Liver (tissue), 9 donors: ENCODE data around the gene CUBN. TPM values are rescaled to one million over a fixed set of nuclear protein-coding genes. Genes with fewer than 3 reads are reported as not detected.

Source experiments
- DNase-seq: peaks from one replicate; pipeline ENCODE4 v3.0.0-alpha.2; 2017; ENCODE audit warnings: low spot score
- H3K27ac ChIP-seq, 2 donors: one replicate each; pipeline ENCODE4 v1.7.0; 2013; ENCODE audit warnings: inconsistent platforms in 2 of 2, low read length in 2 of 2, control low read depth in 1 of 2, low read depth in 1 of 2, mild to moderate bottlenecking in 1 of 2
- H3K27me3 ChIP-seq, 4 donors: one replicate each; pipeline versions ENCODE4 v1.6.1 to v1.7.0; 2013; ENCODE audit warnings: low read length in 3 of 4, inconsistent platforms in 1 of 4, mild to moderate bottlenecking in 1 of 4, moderate library complexity in 1 of 4; ENCODE audit not compliant: control insufficient read depth in 4 of 4, insufficient read depth in 4 of 4
- H3K36me3 ChIP-seq, 4 donors: one replicate each; pipeline versions ENCODE4 v1.6.1 to v1.7.0; 2013; ENCODE audit warnings: low read length in 3 of 4, mild to moderate bottlenecking in 3 of 4, low read depth in 1 of 4, moderate library complexity in 1 of 4; ENCODE audit not compliant: control insufficient read depth in 4 of 4, insufficient read depth in 3 of 4
- H3K4me1 ChIP-seq, 4 donors: one replicate each; pipeline versions ENCODE4 v1.6.1 to v1.7.0; 2013; ENCODE audit warnings: low read length in 3 of 4, mild to moderate bottlenecking in 3 of 4, moderate library complexity in 1 of 4; ENCODE audit not compliant: control insufficient read depth in 4 of 4, insufficient read depth in 4 of 4
- H3K4me3 ChIP-seq, 3 donors: one replicate each; pipeline versions ENCODE4 v1.6.1 to v1.7.0; 2013; ENCODE audit warnings: low read length in 3 of 3, control low read depth in 1 of 3, low read depth in 1 of 3, mild to moderate bottlenecking in 1 of 3
- H3K9ac ChIP-seq, 2 donors: one replicate each; pipeline ENCODE4 v1.7.0; 2013; ENCODE audit warnings: low read length in 2 of 2, mild to moderate bottlenecking in 2 of 2, moderate library complexity in 2 of 2, control low read depth in 1 of 2, low read depth in 1 of 2
- H3K9me3 ChIP-seq, 4 donors: one replicate each; pipeline versions ENCODE4 v1.6.1 to v1.7.0; 2013; ENCODE audit warnings: low read length in 3 of 4; ENCODE audit not compliant: control insufficient read depth in 4 of 4
- EGR1 ChIP-seq, 2 donors: IDR thresholded peaks; 2 replicates each; pipeline ENCODE4 v1.6.1; 2016 to 2018; ENCODE audit warnings: antibody characterized with exemption in 2 of 2, low read depth in 2 of 2
- FOXA1 ChIP-seq: IDR thresholded peaks from 2 replicates; pipeline ENCODE4 v1.6.1; 2016; ENCODE audit warnings: antibody characterized with exemption
- FOXA2 ChIP-seq: IDR thresholded peaks from 2 replicates; pipeline ENCODE4 v1.6.1; 2016; ENCODE audit warnings: antibody characterized with exemption
- GABPA ChIP-seq, 2 donors: IDR thresholded peaks in 1 of 2; conservative IDR thresholded peaks in 1 of 2; 2 replicates each; pipeline ENCODE4 v1.6.1; 2016; ENCODE audit warnings: antibody characterized with exemption in 2 of 2, mild to moderate bottlenecking in 1 of 2, moderate library complexity in 1 of 2
- HNF4A ChIP-seq, 2 donors: conservative IDR thresholded peaks; 2 replicates each; pipeline ENCODE4 v1.6.1; 2016; ENCODE audit warnings: antibody characterized with exemption in 2 of 2, mild to moderate bottlenecking in 2 of 2
- HNF4G ChIP-seq: IDR thresholded peaks from 2 replicates; pipeline ENCODE4 v1.6.1; 2016; ENCODE audit warnings: antibody characterized with exemption
- JUND ChIP-seq, 2 donors: IDR thresholded peaks; 2 replicates each; pipeline ENCODE4 v1.6.1; 2016; ENCODE audit warnings: antibody characterized with exemption in 2 of 2
- NR2F2 ChIP-seq: IDR thresholded peaks from 2 replicates; pipeline ENCODE4 v1.6.1; 2016; ENCODE audit warnings: antibody characterized with exemption
- RAD21 ChIP-seq, 2 donors: IDR thresholded peaks; 2 replicates each; pipeline ENCODE4 v1.6.1; 2016; ENCODE audit warnings: antibody characterized with exemption in 2 of 2, mild to moderate bottlenecking in 2 of 2
- RXRA ChIP-seq, 2 donors: IDR thresholded peaks; 2 replicates each; pipeline ENCODE4 v1.6.1; 2017 to 2018; ENCODE audit warnings: antibody characterized with exemption in 2 of 2, mild to moderate bottlenecking in 1 of 2
- SP1 ChIP-seq: IDR thresholded peaks from 2 replicates; pipeline ENCODE4 v1.6.1; 2018; ENCODE audit warnings: antibody characterized with exemption, mild to moderate bottlenecking
- TAF1 ChIP-seq: conservative IDR thresholded peaks from 2 replicates; pipeline ENCODE4 v1.6.1; 2016; ENCODE audit warnings: antibody characterized with exemption, mild to moderate bottlenecking
- YY1 ChIP-seq: IDR thresholded peaks from 2 replicates; pipeline ENCODE4 v1.6.1; 2016; ENCODE audit warnings: antibody characterized with exemption, mild to moderate bottlenecking
- WGBS: extraction: QIAGEN DNeasy Blood & Tissue Kit; methylation state at CpG from one replicate; pipeline ENCODE4 v1.1.7; 2013; 5-methylcytosine and 5-hydroxymethylcytosine counted together
- polyA plus RNA-seq, 2 donors: library from polyadenylated mRNA; stranded (reverse) in 1 of 2; unstranded in 1 of 2; fragments of 200-250 nt in 1 of 2; fragments of >200 nt in 1 of 2; fragmentation: Nextera tagmentation in 1 of 2; extraction: Ambion mirVana in 1 of 2; gene quantifications; one replicate each; pipeline versions ENCODE4 v1.2.1 to v1.2.3, GENCODE V29; 2013 to 2015
- total RNA-seq, 2 donors: library from RNA; depleted of rRNA; stranded (reverse); fragments of >200 nt; gene quantifications; one replicate each; pipeline ENCODE4 v1.2.3, GENCODE V29; 2014
- TF ChIP-seq, protein P1 (sequence below): IDR thresholded peaks from 2 replicates; pipeline ENCODE4 v1.6.1; 2016; ENCODE audit warnings: antibody characterized with exemption
- TF ChIP-seq, protein P2 (sequence below): IDR thresholded peaks from 2 replicates; pipeline ENCODE4 v1.6.1; 2016; ENCODE audit warnings: antibody characterized with exemption, mild to moderate bottlenecking
- TF ChIP-seq, protein P3 (sequence below): IDR thresholded peaks from 2 replicates; pipeline ENCODE4 v1.6.1; 2016; ENCODE audit warnings: antibody characterized with exemption
- TF ChIP-seq, protein P4 (sequence below): fragments of 150-350 bp; IDR thresholded peaks from 2 replicates; pipeline ENCODE4 v1.5.1; 2017; ENCODE audit warnings: improper control_type of control experiment, low read depth, low read length; ENCODE audit not compliant: missing input control
- TF ChIP-seq, protein P5 (sequence below): IDR thresholded peaks from 2 replicates; pipeline ENCODE4 v1.6.1; 2016; ENCODE audit warnings: antibody characterized with exemption
- donor health status: healthy.
- donor health status: healthy.
- donor health status: healthy.
- donor health status: healthy.
- donor health status: healthy.

Gene CUBN
- total and polyA plus RNA-seq, 4 donors: 0.01 to 0.67 (median 0.30) TPM

DNA sequence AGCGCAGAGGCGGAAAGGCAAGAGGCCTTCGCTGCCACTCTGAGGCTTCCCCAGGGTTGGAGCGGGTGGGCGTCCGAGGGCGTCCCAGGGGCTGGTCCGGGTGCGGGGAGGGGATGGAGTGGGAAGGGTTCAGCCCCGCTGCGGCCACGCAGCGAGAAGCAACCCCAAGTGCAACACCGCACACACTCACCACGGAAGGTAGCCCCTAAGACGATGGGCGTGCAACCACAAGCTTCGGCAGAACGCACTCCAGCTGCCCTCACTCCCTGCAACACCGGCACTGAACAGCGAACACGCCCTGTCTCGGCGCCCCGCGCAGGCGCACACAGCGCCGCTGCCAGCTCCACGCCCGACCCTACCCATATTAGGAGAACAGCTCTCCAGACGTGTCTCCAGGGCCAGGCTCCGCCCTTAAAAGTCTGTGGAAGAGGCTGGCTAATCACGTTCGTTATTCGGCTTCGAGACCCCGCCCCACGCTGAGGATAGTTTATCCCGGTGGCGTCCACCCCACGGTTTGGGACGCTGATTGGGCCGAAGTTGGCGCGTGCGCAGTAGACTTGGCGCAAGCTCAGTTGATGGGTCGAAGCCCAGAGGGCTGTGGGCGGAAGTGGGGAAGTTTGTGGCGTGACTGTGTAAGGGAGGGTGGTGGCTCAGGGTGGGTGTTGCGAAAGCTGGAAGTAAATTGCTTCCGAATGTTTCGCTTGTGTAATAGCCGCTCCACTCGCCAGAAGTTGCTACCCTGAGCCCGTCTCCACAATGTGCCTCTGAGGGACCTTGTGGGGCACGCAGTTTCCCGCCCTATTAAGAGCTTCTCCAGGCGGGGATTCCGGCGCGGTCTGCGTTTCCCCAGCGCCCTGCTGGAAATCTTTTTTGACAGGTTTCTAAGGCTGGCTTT lies 312.2 kb downstream of the CUBN start, which contains the start of gene RSU1:
RSU1 (minus strand) TSS at position 300 of the 895 bp plus-strand sequence. CDS start 343 bp downstream, outside the sequence.
- peak; percentile 99 for DNase-seq
- Histone ChIP-seq H3K27me3 (no peaks in the 10 kb centered on the region), H3K9me3 (peaks cover 0 to 5% (median under 1%) of the 10 kb centered on the region in 4 donors), H3K9ac (peak within 1 kb of the TSS; percentile 63 to 73), H3K4me1 (peaks cover 2 to 15% (median 7%) of the 10 kb centered on the region in 4 donors), H3K36me3 (no peaks in the 10 kb centered on the region), H3K27ac (peak within 1 kb of the TSS; percentile 84 to 89), H3K4me3 (peak within 1 kb of the TSS; percentile 79 to 91 (median 88))
- WGBS: under 1% methylated on average over 65 of the region's 65 CpGs
- TF ChIP-seq, protein P1, sequence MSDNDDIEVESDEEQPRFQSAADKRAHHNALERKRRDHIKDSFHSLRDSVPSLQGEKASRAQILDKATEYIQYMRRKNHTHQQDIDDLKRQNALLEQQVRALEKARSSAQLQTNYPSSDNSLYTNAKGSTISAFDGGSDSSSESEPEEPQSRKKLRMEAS: peak; percentile 91
- TF ChIP-seq FOXA2: no peak
- peak; percentile 86 to 94 for TF ChIP-seq EGR1 (IDR thresholded peaks at IDR 0.05; ENCODE audit: low read depth in 2 of 2)
- TF ChIP-seq, protein P2, sequence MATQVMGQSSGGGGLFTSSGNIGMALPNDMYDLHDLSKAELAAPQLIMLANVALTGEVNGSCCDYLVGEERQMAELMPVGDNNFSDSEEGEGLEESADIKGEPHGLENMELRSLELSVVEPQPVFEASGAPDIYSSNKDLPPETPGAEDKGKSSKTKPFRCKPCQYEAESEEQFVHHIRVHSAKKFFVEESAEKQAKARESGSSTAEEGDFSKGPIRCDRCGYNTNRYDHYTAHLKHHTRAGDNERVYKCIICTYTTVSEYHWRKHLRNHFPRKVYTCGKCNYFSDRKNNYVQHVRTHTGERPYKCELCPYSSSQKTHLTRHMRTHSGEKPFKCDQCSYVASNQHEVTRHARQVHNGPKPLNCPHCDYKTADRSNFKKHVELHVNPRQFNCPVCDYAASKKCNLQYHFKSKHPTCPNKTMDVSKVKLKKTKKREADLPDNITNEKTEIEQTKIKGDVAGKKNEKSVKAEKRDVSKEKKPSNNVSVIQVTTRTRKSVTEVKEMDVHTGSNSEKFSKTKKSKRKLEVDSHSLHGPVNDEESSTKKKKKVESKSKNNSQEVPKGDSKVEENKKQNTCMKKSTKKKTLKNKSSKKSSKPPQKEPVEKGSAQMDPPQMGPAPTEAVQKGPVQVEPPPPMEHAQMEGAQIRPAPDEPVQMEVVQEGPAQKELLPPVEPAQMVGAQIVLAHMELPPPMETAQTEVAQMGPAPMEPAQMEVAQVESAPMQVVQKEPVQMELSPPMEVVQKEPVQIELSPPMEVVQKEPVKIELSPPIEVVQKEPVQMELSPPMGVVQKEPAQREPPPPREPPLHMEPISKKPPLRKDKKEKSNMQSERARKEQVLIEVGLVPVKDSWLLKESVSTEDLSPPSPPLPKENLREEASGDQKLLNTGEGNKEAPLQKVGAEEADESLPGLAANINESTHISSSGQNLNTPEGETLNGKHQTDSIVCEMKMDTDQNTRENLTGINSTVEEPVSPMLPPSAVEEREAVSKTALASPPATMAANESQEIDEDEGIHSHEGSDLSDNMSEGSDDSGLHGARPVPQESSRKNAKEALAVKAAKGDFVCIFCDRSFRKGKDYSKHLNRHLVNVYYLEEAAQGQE: peak; percentile 66
- no peak for TF ChIP-seq FOXA1
- TF ChIP-seq TAF1: peak; percentile 80
- no peak for TF ChIP-seq HNF4G
- TF ChIP-seq NR2F2: no peak
- peak in 1 of 2 donors; percentile 62 for TF ChIP-seq JUND (IDR thresholded peaks at IDR 0.05)
- peak; percentile 79 for TF ChIP-seq SP1
- peak; percentile 56 to 60 for TF ChIP-seq RXRA (IDR thresholded peaks at IDR 0.05)
- no peak for TF ChIP-seq RAD21 (IDR thresholded peaks at IDR 0.05)
- TF ChIP-seq HNF4A (conservative IDR thresholded peaks at IDR 0.05): peak in 1 of 2 donors; percentile 35
- TF ChIP-seq, protein P3, sequence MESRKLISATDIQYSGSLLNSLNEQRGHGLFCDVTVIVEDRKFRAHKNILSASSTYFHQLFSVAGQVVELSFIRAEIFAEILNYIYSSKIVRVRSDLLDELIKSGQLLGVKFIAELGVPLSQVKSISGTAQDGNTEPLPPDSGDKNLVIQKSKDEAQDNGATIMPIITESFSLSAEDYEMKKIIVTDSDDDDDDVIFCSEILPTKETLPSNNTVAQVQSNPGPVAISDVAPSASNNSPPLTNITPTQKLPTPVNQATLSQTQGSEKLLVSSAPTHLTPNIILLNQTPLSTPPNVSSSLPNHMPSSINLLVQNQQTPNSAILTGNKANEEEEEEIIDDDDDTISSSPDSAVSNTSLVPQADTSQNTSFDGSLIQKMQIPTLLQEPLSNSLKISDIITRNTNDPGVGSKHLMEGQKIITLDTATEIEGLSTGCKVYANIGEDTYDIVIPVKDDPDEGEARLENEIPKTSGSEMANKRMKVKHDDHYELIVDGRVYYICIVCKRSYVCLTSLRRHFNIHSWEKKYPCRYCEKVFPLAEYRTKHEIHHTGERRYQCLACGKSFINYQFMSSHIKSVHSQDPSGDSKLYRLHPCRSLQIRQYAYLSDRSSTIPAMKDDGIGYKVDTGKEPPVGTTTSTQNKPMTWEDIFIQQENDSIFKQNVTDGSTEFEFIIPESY: peak; percentile 57
- TF ChIP-seq, protein P4, sequence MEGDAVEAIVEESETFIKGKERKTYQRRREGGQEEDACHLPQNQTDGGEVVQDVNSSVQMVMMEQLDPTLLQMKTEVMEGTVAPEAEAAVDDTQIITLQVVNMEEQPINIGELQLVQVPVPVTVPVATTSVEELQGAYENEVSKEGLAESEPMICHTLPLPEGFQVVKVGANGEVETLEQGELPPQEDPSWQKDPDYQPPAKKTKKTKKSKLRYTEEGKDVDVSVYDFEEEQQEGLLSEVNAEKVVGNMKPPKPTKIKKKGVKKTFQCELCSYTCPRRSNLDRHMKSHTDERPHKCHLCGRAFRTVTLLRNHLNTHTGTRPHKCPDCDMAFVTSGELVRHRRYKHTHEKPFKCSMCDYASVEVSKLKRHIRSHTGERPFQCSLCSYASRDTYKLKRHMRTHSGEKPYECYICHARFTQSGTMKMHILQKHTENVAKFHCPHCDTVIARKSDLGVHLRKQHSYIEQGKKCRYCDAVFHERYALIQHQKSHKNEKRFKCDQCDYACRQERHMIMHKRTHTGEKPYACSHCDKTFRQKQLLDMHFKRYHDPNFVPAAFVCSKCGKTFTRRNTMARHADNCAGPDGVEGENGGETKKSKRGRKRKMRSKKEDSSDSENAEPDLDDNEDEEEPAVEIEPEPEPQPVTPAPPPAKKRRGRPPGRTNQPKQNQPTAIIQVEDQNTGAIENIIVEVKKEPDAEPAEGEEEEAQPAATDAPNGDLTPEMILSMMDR: no peak
- TF ChIP-seq, protein P5, sequence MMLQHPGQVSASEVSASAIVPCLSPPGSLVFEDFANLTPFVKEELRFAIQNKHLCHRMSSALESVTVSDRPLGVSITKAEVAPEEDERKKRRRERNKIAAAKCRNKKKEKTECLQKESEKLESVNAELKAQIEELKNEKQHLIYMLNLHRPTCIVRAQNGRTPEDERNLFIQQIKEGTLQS: no peak
- TF ChIP-seq GABPA (IDR thresholded peaks at IDR 0.05 in 1 of 2, conservative IDR thresholded peaks at IDR 0.05 in 1 of 2): peak; percentile 45 to 81
- peak; percentile 91 for TF ChIP-seq YY1
